HEK293 (cell line): ENCODE results near the gene SH2B2.

Experiments used
- CTCF ChIA-PET: fragments of 350-600 bp; formaldehyde crosslinking; extraction: SDS; loops from one replicate; lab custom pipeline; 2021; ENCODE audit warnings: antibody characterized with exemption; lab: Yijun Ruan, JAX
- POLR2A ChIA-PET: fragments of 300-600 bp; formaldehyde crosslinking; extraction: SDS; loops from one replicate; lab custom pipeline; 2020; ENCODE audit warnings: antibody characterized with exemption, inconsistent platforms; lab: Yijun Ruan, JAX
- H3K27ac ChIP-seq: fragments of 200-500 bp; sonication (Bioruptor generic); 2 replicates; pipeline ENCODE4 v1.5.1; 2014; ENCODE audit warnings: low read depth, low read length, control low read depth, inconsistent platforms; ENCODE audit errors: extremely low read depth
- H3K36me3 ChIP-seq, 2 experiments: fragments of 200-500 bp in 1 of 2; sonication (Bioruptor generic) in 1 of 2; 1 replicate in 1 of 2; 2 replicates in 1 of 2; pipeline ENCODE4 v1.5.1; 2014 to 2017; ENCODE audit warnings: inconsistent platforms in 2 of 2, low read length in 2 of 2; ENCODE audit not compliant: control insufficient read depth in 2 of 2, insufficient read depth in 1 of 2
- H3K4me1 ChIP-seq: fragments of 200-500 bp; sonication (Bioruptor generic); 2 replicates; pipeline ENCODE4 v1.5.1; 2014; ENCODE audit warnings: mild to moderate bottlenecking, low read length, inconsistent platforms; ENCODE audit not compliant: control insufficient read depth, insufficient read depth
- H3K4me3 ChIP-seq: 2 replicates; pipeline ENCODE4 v1.5.1; 2011; ENCODE audit warnings: low read depth, mild to moderate bottlenecking, control low read depth, low read length, moderate library complexity
- H3K9me3 ChIP-seq: fragments of 200-500 bp; sonication (Bioruptor generic); 2 replicates; pipeline ENCODE4 v1.5.1; 2014; ENCODE audit warnings: low read depth, low read length, inconsistent platforms; ENCODE audit not compliant: control insufficient read depth, insufficient read depth
- EGR2 ChIP-seq: fragments of 450-650 bp; formaldehyde crosslinking; IDR thresholded peaks from 2 replicates; pipeline ENCODE4 v1.5.1; 2016; ENCODE audit warnings: low read depth, missing biosample characterization, missing genetic modification characterization
- HOXD13 ChIP-seq: sonication (generic); formaldehyde crosslinking; IDR thresholded peaks from 2 replicates; pipeline ENCODE4 v1.8.0; 2022; ENCODE audit warnings: missing genetic modification reagents, borderline replicate concordance
- MZF1 ChIP-seq: fragments of 450-650 bp; formaldehyde crosslinking; IDR thresholded peaks from 2 replicates; pipeline ENCODE4 v1.5.1; 2017; ENCODE audit warnings: missing biosample characterization, missing genetic modification characterization, borderline replicate concordance
- PRDM4 ChIP-seq: fragments of 450-650 bp; formaldehyde crosslinking; IDR thresholded peaks from 2 replicates; pipeline ENCODE4 v1.5.1; 2017; ENCODE audit warnings: missing biosample characterization, missing genetic modification characterization
- PRDM6 ChIP-seq: fragments of 450-650 bp; formaldehyde crosslinking; IDR thresholded peaks from 2 replicates; pipeline ENCODE4 v1.5.1; 2017; ENCODE audit warnings: missing biosample characterization, missing genetic modification characterization
- SP2 ChIP-seq: fragments of 450-650 bp; formaldehyde crosslinking; IDR thresholded peaks from 2 replicates; pipeline ENCODE4 v1.5.1; 2016; ENCODE audit warnings: missing biosample characterization, missing genetic modification characterization
- SP7 ChIP-seq: fragments of 450-650 bp; formaldehyde crosslinking; IDR thresholded peaks from 2 replicates; pipeline ENCODE4 v1.5.1; 2016; ENCODE audit warnings: missing biosample characterization, missing genetic modification characterization
- TRIM28 ChIP-seq: IDR thresholded peaks from 2 replicates; pipeline ENCODE4 v1.6.1; 2011; ENCODE audit warnings: low read length, control low read depth, borderline replicate concordance
- ZFP3 ChIP-seq: fragments of 450-650 bp; formaldehyde crosslinking; IDR thresholded peaks from 2 replicates; pipeline ENCODE4 v1.5.1; 2016; ENCODE audit warnings: low read depth, missing biosample characterization, missing genetic modification characterization
- ZNF10 ChIP-seq: fragments of 450-650 bp; formaldehyde crosslinking; IDR thresholded peaks from 2 replicates; pipeline ENCODE4 v1.5.1; 2017; ENCODE audit warnings: missing biosample characterization, missing genetic modification characterization
- ZNF121 ChIP-seq: fragments of 450-650 bp; formaldehyde crosslinking; IDR thresholded peaks from 2 replicates; pipeline ENCODE4 v1.5.1; 2016; ENCODE audit warnings: missing biosample characterization, missing genetic modification characterization
- ZNF311 ChIP-seq: fragments of 450-650 bp; formaldehyde crosslinking; IDR thresholded peaks from 2 replicates; pipeline ENCODE4 v1.5.1; 2017; ENCODE audit warnings: missing biosample characterization, missing genetic modification characterization, borderline replicate concordance
- ZNF335 ChIP-seq: fragments of 450-650 bp; formaldehyde crosslinking; conservative IDR thresholded peaks from 2 replicates; pipeline ENCODE4 v1.5.1; 2016; ENCODE audit warnings: missing biosample characterization, missing genetic modification characterization
- ZNF37A ChIP-seq: fragments of 450-650 bp; IDR thresholded peaks from 2 replicates; pipeline ENCODE4 v1.5.1; 2018; ENCODE audit warnings: missing biosample characterization, missing genetic modification characterization
- ZNF398 ChIP-seq: fragments of 450-650 bp; formaldehyde crosslinking; IDR thresholded peaks from 2 replicates; pipeline ENCODE4 v1.5.1; 2017; ENCODE audit warnings: missing biosample characterization, missing genetic modification characterization
- ZNF433 ChIP-seq: fragments of 450-650 bp; formaldehyde crosslinking; IDR thresholded peaks from 2 replicates; pipeline ENCODE4 v1.5.1; 2016; ENCODE audit warnings: missing biosample characterization, missing genetic modification characterization, low read depth
- ZNF600 ChIP-seq: fragments of 450-650 bp; formaldehyde crosslinking; IDR thresholded peaks from 2 replicates; pipeline ENCODE4 v1.5.1; 2016; ENCODE audit warnings: missing biosample characterization, missing genetic modification characterization
- ZNF624 ChIP-seq: fragments of 450-650 bp; formaldehyde crosslinking; IDR thresholded peaks from 2 replicates; pipeline ENCODE4 v1.5.1; 2017; ENCODE audit warnings: missing biosample characterization, missing genetic modification characterization
- ZNF660 ChIP-seq: fragments of 450-650 bp; IDR thresholded peaks from 2 replicates; pipeline ENCODE4 v1.5.1; 2018; ENCODE audit warnings: missing biosample characterization, mild to moderate bottlenecking, missing genetic modification characterization
- ZNF791 ChIP-seq: fragments of 450-650 bp; formaldehyde crosslinking; IDR thresholded peaks from 2 replicates; pipeline ENCODE4 v1.5.1; 2016; ENCODE audit warnings: missing biosample characterization, missing genetic modification characterization
- ZNF792 ChIP-seq: fragments of 450-650 bp; formaldehyde crosslinking; IDR thresholded peaks from 2 replicates; pipeline ENCODE4 v1.5.1; 2016; ENCODE audit warnings: missing biosample characterization, missing genetic modification characterization
- ZNF830 ChIP-seq: fragments of 450-650 bp; IDR thresholded peaks from 2 replicates; pipeline ENCODE4 v1.5.0; 2018; ENCODE audit warnings: missing biosample characterization, missing genetic modification characterization, low read depth, mild to moderate bottlenecking, moderate library complexity
- TF ChIP-seq, protein P1 (sequence below): fragments of 450-650 bp; formaldehyde crosslinking; IDR thresholded peaks from 2 replicates; pipeline ENCODE4 v1.5.1; 2016; ENCODE audit warnings: missing biosample characterization, missing genetic modification characterization, borderline replicate concordance
- TF ChIP-seq, protein P2 (sequence below): fragments of 450-650 bp; formaldehyde crosslinking; IDR thresholded peaks from 2 replicates; pipeline ENCODE4 v1.5.1; 2016; ENCODE audit warnings: missing biosample characterization, missing genetic modification characterization, low read depth

Gene SH2B2

DNA sequence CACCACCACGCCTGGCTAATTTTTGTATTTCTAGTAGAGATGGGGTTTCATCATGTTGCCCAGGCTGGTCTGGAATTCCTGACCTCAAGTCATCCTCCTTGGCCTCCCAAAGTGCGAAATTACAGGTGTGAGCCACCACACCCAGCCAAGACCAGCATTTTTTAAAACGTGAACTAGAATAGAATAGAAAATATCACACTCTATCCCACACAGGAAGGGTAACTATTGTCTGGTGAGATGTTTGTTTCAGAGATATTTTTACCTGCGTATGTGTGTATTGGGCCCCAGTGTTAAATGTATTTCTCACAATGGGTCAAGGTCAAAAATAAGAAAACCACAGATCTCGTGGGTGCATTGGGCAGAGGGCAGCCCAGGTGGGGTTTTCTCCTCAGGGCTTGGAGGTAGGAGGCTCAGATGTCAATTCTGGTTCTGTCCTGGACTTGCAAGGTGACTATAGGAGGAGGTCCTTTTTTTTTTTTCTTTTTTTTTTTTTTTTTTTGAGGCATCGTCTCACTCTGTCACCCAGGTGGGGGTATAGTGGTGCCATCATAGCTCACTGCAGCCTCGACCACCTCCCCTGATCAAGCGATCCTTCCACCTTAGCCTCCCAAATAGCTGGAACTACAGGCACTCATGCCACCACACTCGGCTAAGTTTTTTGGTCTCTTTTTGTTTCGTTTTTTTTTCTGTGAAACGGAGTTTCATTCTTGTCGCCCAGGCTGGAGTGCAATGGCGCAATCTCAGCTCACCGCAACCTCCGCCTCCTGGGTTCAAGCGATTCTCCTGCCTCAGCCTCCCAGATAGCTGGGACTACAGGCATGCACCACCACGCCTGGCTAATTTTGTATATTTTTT lies 19.0 kb downstream of the SH2B2 start:
- ChIA-PET POLR2A (no interaction called here), CTCF (interaction anchor here (0.7 to 0.9 kb wide), 3 partner anchors 86 to 1166 kb away, joined by 3 to 6 read pairs (median 3); no protein-coding TSS in a partner anchor)
- Histone ChIP-seq H3K9me3 (no peaks in the 10 kb centered on the region), H3K4me1 (peaks cover 7% of the 10 kb centered on the region; the same call in 1 of the 2 replicates), H3K4me3 (no peak overlapping the region), H3K36me3 (no peaks in the 10 kb centered on the region), H3K27ac (no peak overlapping the region)
- TF ChIP-seq ZNF10 (tag by site-specific recombination) (no peak), ZNF660 (tag by site-specific recombination) (no peak), MZF1 (tag by site-specific recombination) (no peak), ZNF121 (no peak), EGR2 (tag by site-specific recombination) (no peak), ZNF335 (tag by site-specific recombination) (no peak), ZNF624 (tag by site-specific recombination) (no peak), ZNF398 (tag by site-specific recombination) (no peak), TRIM28 (no peak), ZNF792 (no peak), ZNF791 (no peak), ZNF433 (tag by site-specific recombination) (no peak), ZNF37A (tag by site-specific recombination) (no peak), SP7 (no peak), ZFP3 (tag by site-specific recombination) (no peak), ZNF600 (tag by site-specific recombination) (no peak)
- TF ChIP-seq, protein P1, sequence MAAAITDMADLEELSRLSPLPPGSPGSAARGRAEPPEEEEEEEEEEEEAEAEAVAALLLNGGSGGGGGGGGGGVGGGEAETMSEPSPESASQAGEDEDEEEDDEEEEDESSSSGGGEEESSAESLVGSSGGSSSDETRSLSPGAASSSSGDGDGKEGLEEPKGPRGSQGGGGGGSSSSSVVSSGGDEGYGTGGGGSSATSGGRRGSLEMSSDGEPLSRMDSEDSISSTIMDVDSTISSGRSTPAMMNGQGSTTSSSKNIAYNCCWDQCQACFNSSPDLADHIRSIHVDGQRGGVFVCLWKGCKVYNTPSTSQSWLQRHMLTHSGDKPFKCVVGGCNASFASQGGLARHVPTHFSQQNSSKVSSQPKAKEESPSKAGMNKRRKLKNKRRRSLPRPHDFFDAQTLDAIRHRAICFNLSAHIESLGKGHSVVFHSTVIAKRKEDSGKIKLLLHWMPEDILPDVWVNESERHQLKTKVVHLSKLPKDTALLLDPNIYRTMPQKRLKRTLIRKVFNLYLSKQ (tag by site-specific recombination), result no peak

DNA sequence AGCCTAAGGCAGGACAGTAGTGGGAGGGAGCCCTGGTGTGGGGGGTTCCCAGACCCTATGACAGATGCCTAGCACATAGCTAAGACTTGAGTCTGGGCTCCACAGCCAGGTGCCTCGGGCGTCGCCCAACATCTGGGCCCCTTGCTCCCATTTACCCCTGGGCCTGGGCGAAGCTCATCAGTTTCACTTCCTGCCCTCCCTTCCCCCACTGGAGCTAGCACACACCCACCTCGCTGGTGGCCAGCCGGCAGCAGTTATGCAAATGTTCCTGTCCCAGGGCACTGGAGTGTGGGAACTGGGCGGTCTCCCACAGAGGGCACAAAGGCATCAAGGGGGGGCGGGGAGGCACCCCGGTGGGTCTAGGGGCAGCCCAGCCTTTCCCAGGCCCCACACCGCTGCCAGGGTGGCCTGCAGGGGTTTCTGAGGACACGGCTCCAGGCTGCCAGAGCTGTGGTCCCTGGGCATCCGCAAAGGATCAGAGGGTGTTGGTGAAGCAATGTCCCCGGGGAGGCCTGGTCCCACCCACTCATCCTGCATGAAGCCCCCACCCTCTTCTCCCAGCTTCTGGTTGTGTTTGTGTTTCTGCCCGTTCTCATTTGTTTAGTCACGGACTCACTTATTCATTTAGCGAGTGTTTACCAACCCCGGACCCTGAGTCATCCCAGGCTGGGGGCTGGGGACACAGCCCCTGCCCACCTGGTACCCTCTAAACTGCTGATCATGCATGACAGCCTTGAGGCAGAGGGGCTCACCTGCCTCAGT lies 20.4 kb downstream of the SH2B2 start:
- ChIA-PET POLR2A (no interaction called here), CTCF (interaction anchor here (0.6 to 1.1 kb wide), 2 partner anchors 11 to 88 kb away, joined by 3 read pairs; no protein-coding TSS in a partner anchor)
- H3K4me1 ChIP-seq, result peaks cover 7% of the 10 kb centered on the region; the same call in 1 of the 2 replicates
- no peak overlapping the region for H3K27ac ChIP-seq
- no peaks in the 10 kb centered on the region for H3K9me3 ChIP-seq
- no peak overlapping the region for H3K4me3 ChIP-seq
- no peaks in the 10 kb centered on the region; a peak in 1 of 3 replicates for H3K36me3 ChIP-seq
- TF ChIP-seq PRDM4, result no peak
- TF ChIP-seq, protein P2, sequence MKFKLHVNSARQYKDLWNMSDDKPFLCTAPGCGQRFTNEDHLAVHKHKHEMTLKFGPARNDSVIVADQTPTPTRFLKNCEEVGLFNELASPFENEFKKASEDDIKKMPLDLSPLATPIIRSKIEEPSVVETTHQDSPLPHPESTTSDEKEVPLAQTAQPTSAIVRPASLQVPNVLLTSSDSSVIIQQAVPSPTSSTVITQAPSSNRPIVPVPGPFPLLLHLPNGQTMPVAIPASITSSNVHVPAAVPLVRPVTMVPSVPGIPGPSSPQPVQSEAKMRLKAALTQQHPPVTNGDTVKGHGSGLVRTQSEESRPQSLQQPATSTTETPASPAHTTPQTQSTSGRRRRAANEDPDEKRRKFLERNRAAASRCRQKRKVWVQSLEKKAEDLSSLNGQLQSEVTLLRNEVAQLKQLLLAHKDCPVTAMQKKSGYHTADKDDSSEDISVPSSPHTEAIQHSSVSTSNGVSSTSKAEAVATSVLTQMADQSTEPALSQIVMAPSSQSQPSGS (tag by site-specific recombination), result no peak
- no peak for TF ChIP-seq PRDM6 (tag by site-specific recombination)
- TF ChIP-seq ZNF311, result no peak
- no peak for TF ChIP-seq HOXD13 (CRISPR knock-in tag)
- TF ChIP-seq EGR2 (tag by site-specific recombination), result peak; percentile 72
- no peak for TF ChIP-seq ZNF335 (tag by site-specific recombination)
- 0 out of 2 replicates have a peak, but pooled peaks have one; percentile 13 for TF ChIP-seq SP2 (tag by site-specific recombination)
- TF ChIP-seq ZNF830 (tag by site-specific recombination), result no peak
